ENCODE measurements around the gene CRIP1. TPM values are rescaled to one million over a fixed set of nuclear protein-coding genes. Genes with fewer than 3 reads are reported as not detected.

CRIP1 gene
- total and polyA plus RNA-seq, 4 donors, result 72.8 to 465 (median 301) TPM

DNA sequence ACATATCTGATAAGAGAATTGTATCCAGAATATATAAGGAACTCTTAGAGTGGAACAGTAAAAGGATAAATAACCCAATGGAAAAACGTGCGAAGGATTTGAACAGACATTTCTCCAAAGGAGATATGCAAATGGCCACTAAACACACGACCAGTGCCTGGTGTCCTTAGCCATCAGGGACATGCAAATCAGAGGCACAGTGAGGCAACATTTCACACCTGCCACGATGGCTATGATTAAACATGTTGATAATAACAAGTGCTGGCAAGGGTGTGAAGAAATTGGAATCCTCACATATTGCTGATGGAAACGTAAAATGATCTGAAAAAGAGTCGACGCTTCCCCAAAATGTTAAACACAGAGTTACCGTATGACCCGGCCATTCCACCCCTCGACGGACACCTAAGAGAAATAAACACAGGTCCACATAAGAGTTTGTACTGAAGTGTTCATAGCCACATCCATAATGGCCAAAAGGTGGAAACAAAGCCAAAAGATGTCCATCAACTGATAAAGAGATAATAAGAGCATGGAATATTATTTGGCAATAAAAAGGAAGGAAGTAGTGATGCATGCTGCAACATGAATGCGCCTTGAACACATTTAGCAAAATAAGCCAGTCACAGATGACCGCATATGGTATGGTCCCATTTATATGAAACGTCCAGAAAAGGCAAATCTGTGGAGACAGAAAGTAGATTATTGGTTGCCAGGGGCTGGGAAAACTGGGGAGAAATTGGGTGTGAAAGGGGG, 33.4 kb downstream of the CRIP1 start:
- no peak for DNase-seq
- 67 to 75% methylated on average over 14 of the region's 14 CpGs for WGBS, 2 donors
- no peaks in the 10 kb centered on the region for H3K36me3 ChIP-seq (ENCODE audit: control insufficient read depth in 4 of 4, insufficient read depth in 4 of 4, low read length in 4 of 4)

DNA sequence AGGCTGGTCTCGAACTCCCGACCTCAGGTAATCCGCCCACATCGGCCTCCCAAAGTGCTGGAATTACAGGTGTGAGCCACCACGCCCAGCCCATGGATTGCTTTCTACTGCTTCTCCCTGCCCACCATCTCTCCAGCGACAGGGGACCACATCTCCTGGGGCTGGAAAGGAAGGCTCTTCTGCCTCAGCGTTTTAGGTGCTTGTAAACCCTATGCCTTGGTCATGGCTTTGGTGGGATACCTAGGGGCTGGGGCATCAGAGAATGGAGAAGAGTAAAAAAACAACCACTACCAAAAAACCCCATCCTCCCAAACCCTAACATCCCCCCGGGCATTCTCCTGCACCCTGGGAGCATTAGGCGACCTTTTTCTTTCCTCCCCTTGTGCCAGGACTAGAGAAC, 38.6 kb downstream of the CRIP1 start:
- H3K4me3 ChIP-seq, result no peak overlapping the region
- WGBS, 2 donors, result 91% methylated on average over 9 of the region's 9 CpGs
- DNase-seq (no peak), ATAC-seq (ENCODE audit: insufficient read depth, low FRiP score) (no peak)
- no peak overlapping the region for H3K9ac ChIP-seq (ENCODE audit: insufficient read depth in 1 of 2, low read length in 2 of 2)
- H3K36me3 ChIP-seq (ENCODE audit: control insufficient read depth in 4 of 4, insufficient read depth in 4 of 4, low read length in 4 of 4), result no peaks in the 10 kb centered on the region
- H3K4me1 ChIP-seq (ENCODE audit: control insufficient read depth in 5 of 5, insufficient read depth in 5 of 5, low read length in 5 of 5), result peaks cover 0 to 22% (median 6%) of the 10 kb centered on the region in 5 donors
- peaks cover 0 to 6% (median 0%) of the 10 kb centered on the region in 3 donors for H3K27me3 ChIP-seq (ENCODE audit: control insufficient read depth in 3 of 3, insufficient read depth in 3 of 3, low read length in 2 of 3)
- TF ChIP-seq, protein P1, sequence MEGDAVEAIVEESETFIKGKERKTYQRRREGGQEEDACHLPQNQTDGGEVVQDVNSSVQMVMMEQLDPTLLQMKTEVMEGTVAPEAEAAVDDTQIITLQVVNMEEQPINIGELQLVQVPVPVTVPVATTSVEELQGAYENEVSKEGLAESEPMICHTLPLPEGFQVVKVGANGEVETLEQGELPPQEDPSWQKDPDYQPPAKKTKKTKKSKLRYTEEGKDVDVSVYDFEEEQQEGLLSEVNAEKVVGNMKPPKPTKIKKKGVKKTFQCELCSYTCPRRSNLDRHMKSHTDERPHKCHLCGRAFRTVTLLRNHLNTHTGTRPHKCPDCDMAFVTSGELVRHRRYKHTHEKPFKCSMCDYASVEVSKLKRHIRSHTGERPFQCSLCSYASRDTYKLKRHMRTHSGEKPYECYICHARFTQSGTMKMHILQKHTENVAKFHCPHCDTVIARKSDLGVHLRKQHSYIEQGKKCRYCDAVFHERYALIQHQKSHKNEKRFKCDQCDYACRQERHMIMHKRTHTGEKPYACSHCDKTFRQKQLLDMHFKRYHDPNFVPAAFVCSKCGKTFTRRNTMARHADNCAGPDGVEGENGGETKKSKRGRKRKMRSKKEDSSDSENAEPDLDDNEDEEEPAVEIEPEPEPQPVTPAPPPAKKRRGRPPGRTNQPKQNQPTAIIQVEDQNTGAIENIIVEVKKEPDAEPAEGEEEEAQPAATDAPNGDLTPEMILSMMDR (IDR thresholded peaks at IDR 0.05; ENCODE audit: control extremely low read depth, extremely low read depth), result no peak
- no peaks in the 10 kb centered on the region for H3K9me3 ChIP-seq (ENCODE audit: control insufficient read depth in 4 of 4, insufficient read depth in 3 of 4, low read length in 3 of 4)
- H3K27ac ChIP-seq (ENCODE audit: low read depth in 1 of 2, low read length in 1 of 2), result no peak overlapping the region

More for the DNA sequence above, 33.4 kb downstream of the CRIP1 start:
- peaks cover 0 to 4% (median 3%) of the 10 kb centered on the region in 3 donors for H3K27me3 ChIP-seq (ENCODE audit: control insufficient read depth in 3 of 3, insufficient read depth in 3 of 3, low read length in 2 of 3)
- H3K27ac ChIP-seq (ENCODE audit: low read depth in 1 of 2, low read length in 1 of 2), result no peak overlapping the region
- no peak overlapping the region for H3K9ac ChIP-seq (ENCODE audit: insufficient read depth in 1 of 2, low read length in 2 of 2)
- H3K9me3 ChIP-seq (ENCODE audit: control insufficient read depth in 4 of 4, insufficient read depth in 3 of 4, low read length in 3 of 4), result no peaks in the 10 kb centered on the region
- TF ChIP-seq, protein P1 (IDR thresholded peaks at IDR 0.05; ENCODE audit: control extremely low read depth, extremely low read depth), result no peak
- no peaks in the 10 kb centered on the region for H3K4me1 ChIP-seq (ENCODE audit: control insufficient read depth in 5 of 5, insufficient read depth in 5 of 5, low read length in 5 of 5)
- ATAC-seq (ENCODE audit: insufficient read depth, low FRiP score), result no peak
- H3K4me3 ChIP-seq, result no peak overlapping the region

DNA sequence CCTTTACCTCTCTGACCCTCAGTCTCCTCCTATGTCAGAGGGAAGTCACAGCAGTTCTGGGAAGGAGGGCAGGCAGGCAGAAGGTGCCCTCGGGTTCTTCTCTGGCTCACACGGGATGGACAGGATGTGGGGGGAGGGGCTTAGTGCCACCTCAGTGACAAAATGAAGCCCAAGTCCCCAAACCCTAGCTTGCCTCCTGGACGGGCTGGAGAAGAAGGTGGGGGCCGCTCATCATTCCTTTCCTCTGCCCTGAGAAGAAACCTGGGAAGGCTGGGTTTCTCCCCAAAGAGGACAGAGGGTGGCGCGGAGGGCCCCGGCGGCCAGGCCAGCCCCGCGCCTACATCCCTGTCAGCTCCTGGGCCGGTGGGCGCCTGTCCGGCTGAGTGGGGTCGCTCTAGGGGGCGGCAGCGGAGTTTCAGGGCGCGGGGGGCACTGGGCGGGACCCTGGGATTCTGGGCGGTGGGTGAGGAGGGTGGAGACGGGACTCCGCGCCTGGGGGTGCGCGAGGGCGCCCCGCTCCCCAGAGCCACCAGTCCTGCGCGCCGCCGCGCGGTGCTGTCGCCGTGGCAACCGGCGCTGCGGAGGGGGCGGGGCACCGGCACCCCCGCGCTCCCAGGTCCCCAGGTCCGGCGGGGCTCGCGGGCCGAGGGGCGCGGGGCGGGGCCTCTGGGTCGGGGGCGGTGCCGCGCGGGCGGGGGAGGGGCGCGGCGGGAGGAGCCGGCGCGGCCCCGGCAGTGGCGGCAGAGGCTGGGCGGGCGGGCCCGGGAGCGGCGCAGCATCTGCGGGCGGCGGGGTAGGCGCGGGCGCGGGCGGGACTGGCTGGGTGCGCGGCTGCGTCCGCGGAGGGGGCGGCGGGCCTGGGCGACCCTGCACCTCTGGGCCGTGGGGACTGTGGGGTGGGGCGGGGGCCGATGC, 39.4 kb downstream of the CRIP1 start, which contains the start of gene TMEM121:
TSS of gene TMEM121 (plus strand) at position 723 of the 915 bp plus-strand sequence. CDS start 2,252 bp downstream, outside the sequence.
- TF ChIP-seq, protein P1 (IDR thresholded peaks at IDR 0.05; ENCODE audit: control extremely low read depth, extremely low read depth), result no peak
- Histone ChIP-seq H3K27me3 (ENCODE audit: control insufficient read depth in 3 of 3, insufficient read depth in 3 of 3, low read length in 2 of 3) (peaks cover 0 to 6% (median 0%) of the 10 kb centered on the region in 3 donors), H3K36me3 (ENCODE audit: control insufficient read depth in 4 of 4, insufficient read depth in 4 of 4, low read length in 4 of 4) (no peaks in the 10 kb centered on the region), H3K4me1 (ENCODE audit: control insufficient read depth in 5 of 5, insufficient read depth in 5 of 5, low read length in 5 of 5) (peaks cover 0 to 22% (median 6%) of the 10 kb centered on the region in 5 donors), H3K27ac (ENCODE audit: low read depth in 1 of 2, low read length in 1 of 2) (peak within 1 kb of the TSS in 1 of 2 donors; percentile 15), H3K4me3 (peak within 1 kb of the TSS; percentile 11), H3K9me3 (ENCODE audit: control insufficient read depth in 4 of 4, insufficient read depth in 3 of 4, low read length in 3 of 4) (no peaks in the 10 kb centered on the region), H3K9ac (ENCODE audit: insufficient read depth in 1 of 2, low read length in 2 of 2) (no peak within 1 kb of the TSS)
- no peak for ATAC-seq (ENCODE audit: insufficient read depth, low FRiP score)
- WGBS, 2 donors, result 1 to 2% methylated on average over 36 to 88 of the region's 88 CpGs
- peak; percentile 29 to 57 (median 44) for DNase-seq

All from lung (tissue), 12 donors.